OCI-LY3 (cell line): ENCODE results near the gene GRM2.

ENCODE experiments used
- CTCF ChIP-seq: fragments of 200-600, 300-600 bp; sonication (generic); IDR thresholded peaks from 2 replicates; pipeline ENCODE4 v1.5.1; 2014; ENCODE audit warnings: antibody characterized with exemption, low read length, low read depth
- EZH2phosphoT487 ChIP-seq: fragments of 200-600 bp; shearing (Covaris generic); IDR thresholded peaks from 2 replicates; pipeline ENCODE4 v1.6.1; 2018; ENCODE audit warnings: antibody characterized with exemption, mixed run types, low read depth

GRCh38 chr3:51688206-51688600, 18.7 kb upstream of the GRM2 start:
- no peak for TF ChIP-seq CTCF
- TF ChIP-seq EZH2phosphoT487, result no peak
